Activated T-cell treated with anti-CD3 and anti-CD28 coated beads, Interleukin-2, amount 50 U/mL, for 72 hours (primary cell): ENCODE results near the gene REEP2. TPM values are rescaled to one million over a fixed set of nuclear protein-coding genes. Genes with fewer than 3 reads are reported as not detected.
"Not testable (repeated sequence)": the region's sequence is repeated elsewhere in the genome, so short reads cannot be mapped to it uniquely, and the experiment has no call there.

Experiments
- ATAC-seq, 2 donors: fragments of 150-1000 bp; cut with Tn5 transposase; replicated peaks in 1 of 2; 2 replicates each; pipeline ENCODE4 v1.10.0; 2021; ENCODE audit warnings: moderate library complexity in 2 of 2, mild to moderate bottlenecking in 1 of 2
- DNase-seq, 2 donors: peaks; one replicate each; pipeline ENCODE4 v3.0.0; 2021 to 2022; ENCODE audit warnings: mixed read lengths in 1 of 2
- H3K27ac Mint-ChIP-seq: one replicate; pipeline ENCODE4 v1.8.0; 2022; ENCODE audit warnings: mild to moderate bottlenecking, moderate library complexity, mixed read lengths
- H3K27me3 Mint-ChIP-seq: one replicate; pipeline ENCODE4 v1.8.0; 2022; ENCODE audit warnings: low read depth, mixed read lengths
- H3K36me3 Mint-ChIP-seq, 2 donors: one replicate each; pipeline ENCODE4 v1.8.0; 2022; ENCODE audit warnings: mixed read lengths in 2 of 2, mild to moderate bottlenecking in 1 of 2; ENCODE audit not compliant: insufficient read depth in 2 of 2
- H3K4me1 Mint-ChIP-seq: one replicate; pipeline ENCODE4 v1.8.0; 2022; ENCODE audit warnings: low read depth, mixed read lengths
- H3K4me3 Mint-ChIP-seq, 2 donors: one replicate each; pipeline ENCODE4 v1.8.0; 2022; ENCODE audit warnings: mild to moderate bottlenecking in 2 of 2, mixed read lengths in 2 of 2, moderate library complexity in 2 of 2
- H3K9me3 Mint-ChIP-seq, 2 donors: one replicate each; pipeline ENCODE4 v1.8.0; 2022; ENCODE audit warnings: mixed read lengths in 2 of 2
- total RNA-seq, 2 donors: library from RNA; stranded (reverse); gene quantifications; one replicate each; pipeline ENCODE4 v1.2.3, GENCODE V29; 2022

The REEP2 gene
- total RNA-seq, 2 donors from 2014 or later = 6.6 to 11.5 TPM

DNA sequence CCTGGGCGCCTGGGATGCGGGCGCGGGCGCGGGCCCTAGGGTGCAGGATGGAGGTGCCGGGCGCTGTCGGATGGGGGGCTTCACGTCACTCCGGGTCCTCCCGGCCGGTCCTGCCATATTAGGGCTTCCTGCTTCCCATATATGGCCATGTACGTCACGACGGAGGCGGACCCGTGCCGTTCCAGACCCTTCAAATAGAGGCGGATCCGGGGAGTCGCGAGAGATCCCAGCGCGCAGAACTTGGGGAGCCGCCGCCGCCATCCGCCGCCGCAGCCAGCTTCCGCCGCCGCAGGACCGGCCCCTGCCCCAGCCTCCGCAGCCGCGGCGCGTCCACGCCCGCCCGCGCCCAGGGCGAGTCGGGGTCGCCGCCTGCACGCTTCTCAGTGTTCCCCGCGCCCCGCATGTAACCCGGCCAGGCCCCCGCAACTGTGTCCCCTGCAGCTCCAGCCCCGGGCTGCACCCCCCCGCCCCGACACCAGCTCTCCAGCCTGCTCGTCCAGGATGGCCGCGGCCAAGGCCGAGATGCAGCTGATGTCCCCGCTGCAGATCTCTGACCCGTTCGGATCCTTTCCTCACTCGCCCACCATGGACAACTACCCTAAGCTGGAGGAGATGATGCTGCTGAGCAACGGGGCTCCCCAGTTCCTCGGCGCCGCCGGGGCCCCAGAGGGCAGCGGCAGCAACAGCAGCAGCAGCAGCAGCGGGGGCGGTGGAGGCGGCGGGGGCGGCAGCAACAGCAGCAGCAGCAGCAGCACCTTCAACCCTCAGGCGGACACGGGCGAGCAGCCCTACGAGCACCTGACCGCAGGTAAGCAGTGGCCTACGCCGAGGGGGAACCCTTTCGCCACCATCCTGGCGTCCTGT, 26.6 kb downstream of the REEP2 start, which contains the start of gene EGR1:
Gene EGR1 (plus strand): TSS at position 219 of the 864 bp plus-strand sequence. CDS start 283 bp downstream, at position 502.
- Mint-ChIP-seq H3K4me3 (peak within 1 kb of the TSS; percentile 91 to 94), H3K27me3 (no peaks in the 10 kb centered on the region), H3K36me3 (peaks cover 14 to 20% of the 10 kb centered on the region in 2 donors)

DNA sequence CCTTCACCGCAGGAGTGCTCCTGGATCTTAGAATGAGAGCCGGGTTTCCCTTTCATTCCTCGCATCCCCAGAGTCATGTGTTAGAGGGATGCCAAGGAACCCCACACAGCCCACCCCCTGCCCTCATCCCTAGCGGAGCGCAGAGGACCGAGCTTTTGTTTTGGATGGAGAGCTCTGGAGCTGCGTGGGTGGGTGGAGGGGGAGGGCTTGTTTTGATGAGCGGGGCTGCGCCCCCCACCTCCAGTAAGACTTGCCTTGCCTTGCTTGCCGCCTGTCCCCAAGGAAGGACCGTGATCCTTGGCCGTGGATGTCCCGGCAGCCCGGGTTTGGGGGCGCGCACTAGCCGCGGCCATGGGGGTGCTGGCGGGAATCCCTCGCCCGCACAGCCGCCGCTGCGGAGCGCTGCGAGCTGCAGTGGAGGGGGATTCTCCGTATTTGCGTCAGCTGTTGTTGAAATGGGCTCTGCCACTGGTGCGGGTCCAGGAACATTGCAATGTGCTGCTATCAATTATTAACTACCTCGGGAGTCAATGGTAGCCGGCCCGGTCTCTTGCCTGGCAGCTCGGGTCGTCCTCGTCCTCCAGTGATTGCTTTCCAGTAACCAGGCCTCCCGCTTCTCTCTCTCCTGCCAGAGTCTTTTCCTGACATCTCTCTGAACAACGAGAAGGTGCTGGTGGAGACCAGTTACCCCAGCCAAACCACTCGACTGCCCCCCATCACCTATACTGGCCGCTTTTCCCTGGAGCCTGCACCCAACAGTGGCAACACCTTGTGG, 27.5 kb downstream of the REEP2 start:
- Mint-ChIP-seq H3K4me1 (peaks cover 31% of the 10 kb centered on the region), H3K27me3 (no peaks in the 10 kb centered on the region), H3K9me3 (no peaks in the 10 kb centered on the region), H3K36me3 (peaks cover 14 to 20% of the 10 kb centered on the region in 2 donors), H3K4me3 (peak overlapping the region; percentile 90 to 91), H3K27ac (peak overlapping the region; percentile 39)
- ATAC-seq = no peak
- no peak for DNase-seq

More for the DNA sequence above, 26.6 kb downstream of the REEP2 start, which contains the start of gene EGR1:
- Mint-ChIP-seq H3K4me1 (peaks cover 39% of the 10 kb centered on the region), H3K9me3 (no peaks in the 10 kb centered on the region), H3K27ac (peak within 1 kb of the TSS; percentile 90)
- DNase-seq = peak; percentile 92 to 94
- ATAC-seq = peak; percentile 60 to 62

DNA sequence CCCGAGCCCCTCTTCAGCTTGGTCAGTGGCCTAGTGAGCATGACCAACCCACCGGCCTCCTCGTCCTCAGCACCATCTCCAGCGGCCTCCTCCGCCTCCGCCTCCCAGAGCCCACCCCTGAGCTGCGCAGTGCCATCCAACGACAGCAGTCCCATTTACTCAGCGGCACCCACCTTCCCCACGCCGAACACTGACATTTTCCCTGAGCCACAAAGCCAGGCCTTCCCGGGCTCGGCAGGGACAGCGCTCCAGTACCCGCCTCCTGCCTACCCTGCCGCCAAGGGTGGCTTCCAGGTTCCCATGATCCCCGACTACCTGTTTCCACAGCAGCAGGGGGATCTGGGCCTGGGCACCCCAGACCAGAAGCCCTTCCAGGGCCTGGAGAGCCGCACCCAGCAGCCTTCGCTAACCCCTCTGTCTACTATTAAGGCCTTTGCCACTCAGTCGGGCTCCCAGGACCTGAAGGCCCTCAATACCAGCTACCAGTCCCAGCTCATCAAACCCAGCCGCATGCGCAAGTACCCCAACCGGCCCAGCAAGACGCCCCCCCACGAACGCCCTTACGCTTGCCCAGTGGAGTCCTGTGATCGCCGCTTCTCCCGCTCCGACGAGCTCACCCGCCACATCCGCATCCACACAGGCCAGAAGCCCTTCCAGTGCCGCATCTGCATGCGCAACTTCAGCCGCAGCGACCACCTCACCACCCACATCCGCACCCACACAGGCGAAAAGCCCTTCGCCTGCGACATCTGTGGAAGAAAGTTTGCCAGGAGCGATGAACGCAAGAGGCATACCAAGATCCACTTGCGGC, 28.2 kb downstream of the REEP2 start:
- Mint-ChIP-seq H3K4me1 (peaks cover 25% of the 10 kb centered on the region), H3K9me3 (no peaks in the 10 kb centered on the region), H3K4me3 (peak overlapping the region; percentile 90 to 91), H3K27me3 (no peaks in the 10 kb centered on the region), H3K36me3 (peaks cover 14 to 20% of the 10 kb centered on the region in 2 donors), H3K27ac (peak overlapping the region; percentile 64)
- peak in 1 of 2 donors; percentile 22 for DNase-seq
- no peak for ATAC-seq

DNA sequence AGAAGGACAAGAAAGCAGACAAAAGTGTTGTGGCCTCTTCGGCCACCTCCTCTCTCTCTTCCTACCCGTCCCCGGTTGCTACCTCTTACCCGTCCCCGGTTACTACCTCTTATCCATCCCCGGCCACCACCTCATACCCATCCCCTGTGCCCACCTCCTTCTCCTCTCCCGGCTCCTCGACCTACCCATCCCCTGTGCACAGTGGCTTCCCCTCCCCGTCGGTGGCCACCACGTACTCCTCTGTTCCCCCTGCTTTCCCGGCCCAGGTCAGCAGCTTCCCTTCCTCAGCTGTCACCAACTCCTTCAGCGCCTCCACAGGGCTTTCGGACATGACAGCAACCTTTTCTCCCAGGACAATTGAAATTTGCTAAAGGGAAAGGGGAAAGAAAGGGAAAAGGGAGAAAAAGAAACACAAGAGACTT, 28.9 kb downstream of the REEP2 start:
- Mint-ChIP-seq H3K9me3 (no peaks in the 10 kb centered on the region), H3K36me3 (peaks cover 14 to 20% of the 10 kb centered on the region in 2 donors)

DNA sequence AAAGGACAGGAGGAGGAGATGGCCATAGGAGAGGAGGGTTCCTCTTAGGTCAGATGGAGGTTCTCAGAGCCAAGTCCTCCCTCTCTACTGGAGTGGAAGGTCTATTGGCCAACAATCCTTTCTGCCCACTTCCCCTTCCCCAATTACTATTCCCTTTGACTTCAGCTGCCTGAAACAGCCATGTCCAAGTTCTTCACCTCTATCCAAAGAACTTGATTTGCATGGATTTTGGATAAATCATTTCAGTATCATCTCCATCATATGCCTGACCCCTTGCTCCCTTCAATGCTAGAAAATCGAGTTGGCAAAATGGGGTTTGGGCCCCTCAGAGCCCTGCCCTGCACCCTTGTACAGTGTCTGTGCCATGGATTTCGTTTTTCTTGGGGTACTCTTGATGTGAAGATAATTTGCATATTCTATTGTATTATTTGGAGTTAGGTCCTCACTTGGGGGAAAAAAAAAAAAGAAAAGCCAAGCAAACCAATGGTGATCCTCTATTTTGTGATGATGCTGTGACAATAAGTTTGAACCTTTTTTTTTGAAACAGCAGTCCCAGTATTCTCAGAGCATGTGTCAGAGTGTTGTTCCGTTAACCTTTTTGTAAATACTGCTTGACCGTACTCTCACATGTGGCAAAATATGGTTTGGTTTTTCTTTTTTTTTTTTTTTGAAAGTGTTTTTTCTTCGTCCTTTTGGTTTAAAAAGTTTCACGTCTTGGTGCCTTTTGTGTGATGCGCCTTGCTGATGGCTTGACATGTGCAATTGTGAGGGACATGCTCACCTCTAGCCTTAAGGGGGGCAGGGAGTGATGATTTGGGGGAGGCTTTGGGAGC, 29.5 kb downstream of the REEP2 start:
- DNase-seq (no peak), ATAC-seq (no peak)
- Mint-ChIP-seq H3K4me3 (peak overlapping the region; percentile 90 to 91), H3K36me3 (peaks cover 14 to 20% of the 10 kb centered on the region in 2 donors), H3K9me3 (no peaks in the 10 kb centered on the region), H3K27me3 (no peaks in the 10 kb centered on the region), H3K4me1 (peaks cover 25% of the 10 kb centered on the region), H3K27ac (peak overlapping the region; percentile 58)

More for the DNA sequence above, 28.9 kb downstream of the REEP2 start:
- ATAC-seq (no peak), DNase-seq (no peak)
- Mint-ChIP-seq H3K27ac (no peak overlapping the region), H3K4me1 (peaks cover 25% of the 10 kb centered on the region), H3K27me3 (no peaks in the 10 kb centered on the region), H3K4me3 (peak overlapping the region; percentile 90 to 91)

DNA sequence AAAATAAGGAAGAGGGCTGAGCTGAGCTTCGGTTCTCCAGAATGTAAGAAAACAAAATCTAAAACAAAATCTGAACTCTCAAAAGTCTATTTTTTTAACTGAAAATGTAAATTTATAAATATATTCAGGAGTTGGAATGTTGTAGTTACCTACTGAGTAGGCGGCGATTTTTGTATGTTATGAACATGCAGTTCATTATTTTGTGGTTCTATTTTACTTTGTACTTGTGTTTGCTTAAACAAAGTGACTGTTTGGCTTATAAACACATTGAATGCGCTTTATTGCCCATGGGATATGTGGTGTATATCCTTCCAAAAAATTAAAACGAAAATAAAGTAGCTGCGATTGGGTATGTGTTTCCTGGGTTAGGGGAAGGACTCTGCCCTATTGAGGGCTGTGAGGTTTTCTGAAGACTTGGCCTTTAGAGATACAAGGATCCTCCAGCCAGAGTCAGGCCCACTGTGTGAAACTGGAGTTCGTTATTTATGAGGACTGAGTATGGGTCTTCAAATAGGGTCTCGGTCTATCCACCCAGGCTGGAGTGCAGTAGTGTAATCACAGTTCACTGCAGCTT, 30.2 kb downstream of the REEP2 start:
- H3K27me3 Mint-ChIP-seq = no peaks in the 10 kb centered on the region
- ATAC-seq (no peak), DNase-seq (no peak)
- peaks cover 25% of the 10 kb centered on the region for H3K4me1 Mint-ChIP-seq
- no peaks in the 10 kb centered on the region for H3K9me3 Mint-ChIP-seq
- peak overlapping the region; percentile 90 to 91 for H3K4me3 Mint-ChIP-seq
- H3K27ac Mint-ChIP-seq = no peak overlapping the region
- peaks cover 14 to 20% of the 10 kb centered on the region in 2 donors for H3K36me3 Mint-ChIP-seq

DNA sequence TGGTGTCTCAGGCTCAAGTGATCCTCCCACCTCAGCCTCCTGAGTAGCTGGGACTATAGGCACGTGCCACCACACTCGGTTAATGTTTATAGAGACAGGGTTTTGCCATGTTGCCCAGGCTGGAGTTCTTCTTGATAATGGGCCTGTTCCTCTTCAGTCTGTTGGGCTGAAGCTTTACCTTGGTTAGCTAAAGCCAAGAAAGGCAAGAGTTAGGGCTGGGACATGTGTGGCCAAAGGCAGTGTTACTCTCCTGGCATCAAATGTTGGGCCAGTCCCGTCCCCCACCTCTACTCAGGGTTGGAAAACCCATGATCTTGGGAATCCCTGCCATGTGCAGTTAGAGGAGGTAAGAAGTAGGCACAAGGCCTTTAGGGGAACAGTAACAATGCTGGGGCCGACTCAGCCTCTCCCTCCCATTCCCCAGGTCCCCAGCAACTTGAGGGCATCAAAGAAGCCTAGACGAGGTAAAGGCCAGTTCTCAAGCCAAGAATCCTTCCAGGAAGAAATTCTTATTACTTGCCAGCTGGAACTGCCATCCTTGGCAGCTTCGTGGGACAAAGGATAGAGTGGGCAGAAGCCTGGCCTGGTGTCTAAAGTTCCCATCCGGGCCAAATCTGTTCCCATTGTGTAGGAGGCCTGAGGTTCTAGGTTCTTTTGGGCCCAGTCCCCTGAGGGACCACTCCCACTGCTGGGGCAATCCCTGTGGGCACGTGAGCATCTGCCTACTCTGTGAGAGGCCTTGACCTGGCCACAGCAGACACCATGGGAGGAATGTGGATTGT, 30.9 kb downstream of the REEP2 start:
- peaks cover 25% of the 10 kb centered on the region for H3K4me1 Mint-ChIP-seq
- H3K9me3 Mint-ChIP-seq = no peaks in the 10 kb centered on the region
- H3K36me3 Mint-ChIP-seq = peaks cover 14 to 20% of the 10 kb centered on the region in 2 donors
- no peak overlapping the region for H3K27ac Mint-ChIP-seq
- H3K27me3 Mint-ChIP-seq = no peaks in the 10 kb centered on the region
- ATAC-seq = no peak
- peak overlapping the region in 1 of 2 donors; percentile 14 for H3K4me3 Mint-ChIP-seq
- DNase-seq = no peak

DNA sequence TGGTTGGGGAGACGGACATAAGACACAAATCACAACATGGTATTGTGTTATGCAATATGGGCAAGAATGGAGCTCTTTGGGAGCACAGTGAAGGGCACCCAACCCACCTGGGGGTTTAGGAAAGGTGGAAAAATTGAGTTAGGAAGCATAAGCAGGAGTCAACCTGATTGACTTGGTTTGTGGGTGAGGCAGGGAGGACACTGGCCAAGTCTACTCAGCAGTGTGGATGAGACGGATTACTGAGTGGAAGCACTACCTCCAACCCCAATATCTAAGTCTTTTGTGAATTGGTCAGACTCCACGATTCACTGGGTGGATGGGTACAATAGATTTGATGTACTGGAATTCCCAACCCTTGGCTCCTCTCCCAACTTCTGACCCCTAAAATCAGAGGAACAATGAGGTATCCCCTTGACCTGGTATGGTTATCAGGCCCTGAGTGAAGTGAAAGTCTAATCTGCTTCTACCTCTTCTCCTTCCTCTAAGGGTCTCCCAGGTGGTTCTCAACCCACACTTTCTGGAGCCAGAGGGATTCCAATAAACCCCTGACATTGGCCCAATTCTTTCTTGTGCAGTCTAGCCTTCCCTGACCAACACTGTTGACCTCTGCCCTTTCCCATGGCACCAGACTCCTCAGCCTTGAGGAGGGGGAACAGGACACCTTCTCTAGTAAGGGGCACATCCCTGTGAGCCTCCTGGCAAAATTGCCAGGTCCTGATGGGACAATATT, 31.6 kb downstream of the REEP2 start:
- Mint-ChIP-seq H3K9me3 (no peaks in the 10 kb centered on the region), H3K36me3 (peaks cover 12 to 19% of the 10 kb centered on the region in 2 donors), H3K27ac (no peak overlapping the region), H3K4me3 (no peak overlapping the region), H3K4me1 (peaks cover 25% of the 10 kb centered on the region), H3K27me3 (no peaks in the 10 kb centered on the region)
- DNase-seq = no peak
- ATAC-seq = peak in 1 of 2 donors; percentile 3

DNA sequence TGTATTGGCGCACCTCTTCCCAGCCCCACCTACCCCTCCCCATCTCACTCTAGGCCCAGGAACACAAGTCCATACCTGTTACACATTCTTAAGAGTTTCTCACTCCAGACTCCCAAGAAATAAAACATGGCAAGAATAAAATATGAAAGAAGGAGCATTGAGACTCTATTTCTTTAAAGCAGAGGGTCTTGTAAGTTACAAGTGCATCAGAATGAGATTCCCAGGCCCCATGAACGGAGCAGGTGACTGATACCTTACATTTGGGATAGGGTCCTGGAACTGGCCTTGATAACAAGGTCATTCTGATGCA, 32.1 kb downstream of the REEP2 start:
- Mint-ChIP-seq H3K4me3 (no peak overlapping the region), H3K27ac (no peak overlapping the region)
- ATAC-seq = peak in 1 of 2 donors; percentile 1

DNA sequence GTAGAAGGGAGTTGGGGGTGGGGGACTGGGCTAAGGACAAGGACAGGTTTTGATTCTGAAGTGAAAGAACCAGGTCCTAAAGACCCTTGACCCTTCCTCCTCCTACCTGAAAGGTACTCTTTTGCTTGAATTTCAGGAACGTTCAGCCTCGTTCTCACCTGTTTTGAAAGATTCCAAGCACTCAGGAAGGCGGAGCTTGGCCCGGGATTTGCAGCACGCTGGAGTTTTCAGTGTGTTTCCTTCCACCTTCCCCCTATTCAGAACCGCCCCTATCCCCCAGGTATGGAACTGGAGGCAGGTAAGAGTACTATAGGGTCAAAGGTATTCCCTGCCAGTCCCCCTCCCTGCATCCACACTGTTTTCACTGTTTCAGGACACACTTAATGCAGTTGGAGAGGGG, 33.5 kb downstream of the REEP2 start:
- Mint-ChIP-seq H3K27me3 (no peaks in the 10 kb centered on the region), H3K4me1 (peaks cover 16% of the 10 kb centered on the region), H3K9me3 (no peaks in the 10 kb centered on the region), H3K4me3 (no peak overlapping the region), H3K27ac (no peak overlapping the region), H3K36me3 (peaks cover 10% of the 10 kb centered on the region in 2 donors)
- ATAC-seq (no peak), DNase-seq (no peak)

More for the DNA sequence above, 32.1 kb downstream of the REEP2 start:
- Mint-ChIP-seq H3K27me3 (no peaks in the 10 kb centered on the region), H3K36me3 (peaks cover 12 to 19% of the 10 kb centered on the region in 2 donors), H3K9me3 (no peaks in the 10 kb centered on the region), H3K4me1 (peaks cover 25% of the 10 kb centered on the region)
- no peak for DNase-seq

DNA sequence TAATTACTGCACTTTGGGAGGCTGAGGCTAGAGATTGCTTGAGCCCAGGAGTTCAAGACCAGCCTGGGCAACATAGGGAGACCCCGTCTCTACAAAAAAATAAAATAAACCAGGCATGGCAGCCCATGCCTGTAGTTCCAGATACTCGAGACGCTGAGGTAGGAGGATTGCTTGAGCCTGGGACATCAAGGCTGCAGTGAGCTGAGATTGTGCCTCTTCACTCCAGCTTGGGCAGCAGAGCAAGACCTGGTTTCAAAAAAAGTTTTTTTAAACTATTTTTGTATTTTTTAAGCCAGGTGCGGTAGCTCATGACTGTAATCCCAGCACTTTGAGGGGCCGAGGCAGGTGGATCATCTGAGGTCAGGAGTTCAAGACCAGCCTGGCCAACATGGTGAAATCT, 34.3 kb downstream of the REEP2 start:
- not testable (repeated sequence) for ATAC-seq, H3K36me3 Mint-ChIP-seq, DNase-seq, H3K27me3 Mint-ChIP-seq, H3K4me1 Mint-ChIP-seq, H3K4me3 Mint-ChIP-seq, H3K9me3 Mint-ChIP-seq, H3K27ac Mint-ChIP-seq
